T-helper 1 cell (primary cell): ENCODE data around the gene ZBTB49.

ENCODE experiments used
- DNase-seq, 5 donors: peaks; one replicate each; pipeline ENCODE4 v3.0.0-alpha.2; 2012 to 2020

The ZBTB49 gene

GRCh38 chr4:4281787-4282186, 8.3 kb upstream of the ZBTB49 start:
- no peak for DNase-seq

- DNase-seq, result no peak
Measured at GRCh38 chr4:4284827-4285618, 5.0 kb upstream of the ZBTB49 start.

GRCh38 chr4:4288098-4288497, 2.0 kb upstream of the ZBTB49 start:
- DNase-seq, result no peak

GRCh38 chr4:4289055-4289454, 996 bp upstream of the ZBTB49 start:
- no peak for DNase-seq

- no peak for DNase-seq
Measured at GRCh38 chr4:4289597-4289940, 482 bp upstream of the ZBTB49 start.

- DNase-seq, result no peak
Measured at GRCh38 chr4:4293279-4293678, 3.2 kb downstream of the ZBTB49 start.

- no peak for DNase-seq
Measured at GRCh38 chr4:4296283-4296846, 6.3 kb downstream of the ZBTB49 start.

GRCh38 chr4:4299006-4299405, 9.0 kb downstream of the ZBTB49 start:
- no peak for DNase-seq

GRCh38 chr4:4302001-4302400, 11.9 kb downstream of the ZBTB49 start:
- no peak for DNase-seq

GRCh38 chr4:4302416-4302815, 12.4 kb downstream of the ZBTB49 start:
- no peak for DNase-seq

- DNase-seq, result no peak
Measured at GRCh38 chr4:4306920-4307319, 16.9 kb downstream of the ZBTB49 start.

- DNase-seq, result no peak
Measured at GRCh38 chr4:4308800-4309441, 18.9 kb downstream of the ZBTB49 start.

- no peak for DNase-seq
Measured at GRCh38 chr4:4311193-4311592, 21.1 kb downstream of the ZBTB49 start.

GRCh38 chr4:4315461-4316149, 25.6 kb downstream of the ZBTB49 start:
- DNase-seq, result no peak

GRCh38 chr4:4316150-4316495, 26.1 kb downstream of the ZBTB49 start:
- no peak for DNase-seq

GRCh38 chr4:4317496-4318232, 27.6 kb downstream of the ZBTB49 start:
- DNase-seq, result no peak

- no peak for DNase-seq
Measured at GRCh38 chr4:4320528-4320927, 30.5 kb downstream of the ZBTB49 start.

- no peak for DNase-seq
Measured at GRCh38 chr4:4320951-4321714, 31.1 kb downstream of the ZBTB49 start.

- no peak for DNase-seq
Measured at GRCh38 chr4:4321951-4322688, 32.1 kb downstream of the ZBTB49 start.

GRCh38 chr4:4323705-4324534, 33.9 kb downstream of the ZBTB49 start:
- DNase-seq, result no peak

- DNase-seq, result no peak
Measured at GRCh38 chr4:4325321-4325720, 35.3 kb downstream of the ZBTB49 start.
